K562 (cell line): ENCODE data around the gene ACACB. TPM values are rescaled to one million over a fixed set of nuclear protein-coding genes. Genes with fewer than 3 reads are reported as not detected.

Experiments
- ATAC-seq: fragments of 200-7000 bp; cut with Tn5 transposase; 3 replicates; pipeline ENCODE4 v1.9.1; 2020; ENCODE audit warnings: moderate library complexity
- BruUV-seq: library from RNA; stranded (reverse); fragments of 400-500 nt; replicated peaks from 2 replicates; lab custom pipeline; 2021; lab: Mats Ljungman, UMichigan
- CTCF ChIA-PET: fragments of 300-600 bp; formaldehyde crosslinking; extraction: SDS; loops from one replicate; lab custom pipeline; 2021; ENCODE audit warnings: low intra/inter-chr PET ratio; lab: Yijun Ruan, JAX
- POLR2A ChIA-PET: fragments of 300-600, 350-650 bp; sonication (Branson Sonifier 250); formaldehyde crosslinking; extraction: SDS; loops from one replicate; lab custom pipeline; 2021; ENCODE audit warnings: antibody characterized with exemption, inconsistent platforms; lab: Yijun Ruan, JAX
- DNase-seq, 4 experiments: peaks; one replicate each; pipeline versions ENCODE4 v3.0.0 to v3.0.0-alpha.2; 2011 to 2018; ENCODE audit warnings: low spot score in 3 of 4, mixed read lengths in 3 of 4; ENCODE audit errors: extremely low read depth in 1 of 4
- FAIRE-seq: peaks from 2 replicates; lab custom pipeline; 2011; peaks lifted over from hg19 to GRCh38; lab: Jason Lieb, UNC
- H2AFZ ChIP-seq: 2 replicates; pipeline ENCODE4 v1.6.0; 2011; ENCODE audit warnings: low read depth, low read length, control low read depth, inconsistent platforms
- H3K27ac ChIP-seq: fragments of 200-600 bp; 3 replicates; pipeline ENCODE4 v1.8.0; 2011; ENCODE audit warnings: low read depth, mild to moderate bottlenecking, control low read depth, inconsistent platforms, low read length, moderate library complexity, mixed read lengths; ENCODE audit errors: extremely low read depth
- H3K27me3 ChIP-seq, 2 experiments: fragments of 300-600 bp in 1 of 2; 2 replicates in 1 of 2; 3 replicates in 1 of 2; pipeline versions ENCODE4 v1.6.0 to v1.8.0; 2011; ENCODE audit warnings: inconsistent platforms in 2 of 2, low read length in 2 of 2, mild to moderate bottlenecking in 1 of 2, mixed read lengths in 1 of 2, moderate library complexity in 1 of 2; ENCODE audit not compliant: control insufficient read depth in 2 of 2, insufficient read depth in 2 of 2
- H3K36me3 ChIP-seq: fragments of 300-600 bp; 3 replicates; pipeline ENCODE4 v1.8.0; 2011; ENCODE audit warnings: mild to moderate bottlenecking, low read length, inconsistent platforms; ENCODE audit not compliant: control insufficient read depth, insufficient read depth
- H3K4me1 ChIP-seq, 2 experiments: fragments of 200-600 bp in 1 of 2; replicated peaks in 1 of 2; 2 replicates in 1 of 2; 3 replicates in 1 of 2; pipeline versions ENCODE4 v1.5.1 to v1.8.0; 2011; ENCODE audit warnings: inconsistent platforms in 2 of 2, low read length in 2 of 2, mild to moderate bottlenecking in 1 of 2, mixed read lengths in 1 of 2, moderate library complexity in 1 of 2; ENCODE audit not compliant: control insufficient read depth in 2 of 2, insufficient read depth in 2 of 2
- H3K4me2 ChIP-seq: 2 replicates; pipeline ENCODE4 v1.6.1; 2011; ENCODE audit warnings: low read length, control low read depth, inconsistent platforms, mixed read lengths; ENCODE audit not compliant: insufficient read depth
- H3K4me3 ChIP-seq: fragments of 200-600 bp; sonication (generic), shearing (Covaris generic); 2 replicates; pipeline ENCODE4 v1.5.1; 2016; ENCODE audit warnings: control low read depth, inconsistent platforms
- H3K79me2 ChIP-seq: fragments of 200-600 bp; 3 replicates; pipeline ENCODE4 v1.8.0; 2011; ENCODE audit warnings: low read length, inconsistent platforms; ENCODE audit not compliant: control insufficient read depth, insufficient read depth
- H3K9ac ChIP-seq, 2 experiments: 2 replicates each; pipeline versions ENCODE4 v1.6.0 to v1.6.1; 2011; ENCODE audit warnings: low read depth in 2 of 2, low read length in 2 of 2, control low read depth in 1 of 2, inconsistent platforms in 1 of 2, mild to moderate bottlenecking in 1 of 2, mixed read lengths in 1 of 2; ENCODE audit not compliant: insufficient read depth in 1 of 2
- H3K9me1 ChIP-seq: one replicate; pipeline ENCODE4 v1.6.0; 2011; ENCODE audit warnings: inconsistent platforms, mild to moderate bottlenecking, low read length, moderate library complexity; ENCODE audit not compliant: control insufficient read depth, insufficient read depth
- H3K9me3 ChIP-seq: replicated peaks from 2 replicates; pipeline ENCODE4 v1.5.1; 2011; ENCODE audit warnings: low read depth, low read length, inconsistent platforms; ENCODE audit not compliant: control insufficient read depth, insufficient read depth
- H4K20me1 ChIP-seq: replicated peaks from 2 replicates; pipeline ENCODE4 v1.6.1; 2011; ENCODE audit warnings: low read length, inconsistent platforms, mixed read lengths; ENCODE audit not compliant: control insufficient read depth, insufficient read depth
- ELF4 ChIP-seq: fragments of 450-650 bp; formaldehyde crosslinking; IDR thresholded peaks from 2 replicates; pipeline ENCODE4 v1.4.0; 2022; ENCODE audit warnings: missing genetic modification characterization
- ESRRA ChIP-seq: fragments of 450-650 bp; IDR thresholded peaks from 2 replicates; pipeline ENCODE4 v1.6.1; 2014; ENCODE audit warnings: low read depth, mild to moderate bottlenecking, moderate library complexity, borderline replicate concordance
- HNRNPK ChIP-seq: fragments of 200-400 bp; formaldehyde crosslinking; IDR thresholded peaks from one replicate; pipeline ENCODE4 v1.6.1; 2018; ENCODE audit warnings: mild to moderate bottlenecking, low read depth, low read length; ENCODE audit not compliant: poor library complexity, severe bottlenecking
- MAFF ChIP-seq: IDR thresholded peaks from 2 replicates; pipeline ENCODE4 v1.6.1; 2012; ENCODE audit warnings: low read length, improper control_type of control experiment
- MEIS2 ChIP-seq: fragments of 450-650 bp; IDR thresholded peaks from 2 replicates; pipeline ENCODE4 v1.6.1; 2014; ENCODE audit warnings: mild to moderate bottlenecking; ENCODE audit not compliant: partially characterized antibody
- NCOA4 ChIP-seq: fragments of 450-650 bp; IDR thresholded peaks from 2 replicates; pipeline ENCODE4 v1.6.1; 2018; ENCODE audit warnings: mild to moderate bottlenecking; ENCODE audit not compliant: partially characterized antibody
- OTX1 ChIP-seq: fragments of 450-650 bp; formaldehyde crosslinking; IDR thresholded peaks from 2 replicates; pipeline ENCODE4 v1.4.0; 2022; ENCODE audit warnings: mild to moderate bottlenecking
- PCBP2 ChIP-seq: fragments of 200-400 bp; formaldehyde crosslinking; IDR thresholded peaks from 2 replicates; pipeline ENCODE4 v1.6.1; 2018; ENCODE audit warnings: low read length, low read depth, mild to moderate bottlenecking, moderate library complexity; ENCODE audit not compliant: poor library complexity, severe bottlenecking
- WGBS: fragments of 100-300 bp; shearing (Covaris generic); methylation state at CpG from one replicate; pipeline ENCODE4 v1.1.6; 2016; ENCODE audit warnings: low coverage, mixed read lengths; ENCODE audit not compliant: insufficient coverage; ENCODE audit errors: missing lambda C conversion rate; 5-methylcytosine and 5-hydroxymethylcytosine counted together
- in situ Hi-C: fragments of 300-500 bp; cut with MboI; formaldehyde crosslinking; loops from 4 replicates; pipeline ENCODE4 v1.15.0; 2018; ENCODE audit warnings: inconsistent platforms, mixed read lengths
- intact Hi-C: fragments of 100-400 bp; cut with micrococcal nuclease; formaldehyde crosslinking; loops from 2 replicates; pipeline ENCODE4 v1.14.2; 2022
- polyA plus RNA-seq, 8 experiments: library from polyadenylated mRNA; depleted of rRNA in 4 of 8; stranded (reverse) in 5 of 8; unstranded in 3 of 8; fragments of >200 nt; fragmentation: Nextera tagmentation in 2 of 8; fragmentation: Illumina TruSeq in 1 of 8; extraction: Ambion mirVana in 2 of 8; extraction: Trizol in 1 of 8; gene quantifications; 2 replicates each; pipeline versions ENCODE4 v1.2.1 to v1.2.3, GENCODE V29; 2011 to 2014; ENCODE audit warnings: inconsistent platforms in 1 of 8, missing spikeins in 1 of 8
- total RNA-seq, 7 experiments: library from RNA; depleted of rRNA in 6 of 7; stranded (reverse); fragments of >200 nt in 6 of 7; fragmentation: Illumina TruSeq in 2 of 7; extraction: Trizol in 2 of 7; gene quantifications; 2 replicates each; pipeline versions ENCODE4 v1.2.1 to v1.2.3, GENCODE V29; 2011 to 2021; ENCODE audit warnings: low replicate concordance in 1 of 7
- TF ChIP-seq, protein P1 (sequence below): fragments of 450-650 bp; formaldehyde crosslinking; IDR thresholded peaks from 2 replicates; pipeline ENCODE4 v1.4.0; 2022; ENCODE audit warnings: missing genetic modification characterization
- TF ChIP-seq, protein P2 (sequence below): IDR thresholded peaks from 2 replicates; pipeline ENCODE4 v1.6.1; 2016; ENCODE audit warnings: missing genetic modification characterization, missing compliant biosample characterization

Gene ACACB
- total and polyA plus RNA-seq, 9 of the 15 experiments (the other 6 are each of a cell fraction or from before 2014, with no cell fraction given) = 0.10 to 2.5 (median 0.83) TPM

DNA sequence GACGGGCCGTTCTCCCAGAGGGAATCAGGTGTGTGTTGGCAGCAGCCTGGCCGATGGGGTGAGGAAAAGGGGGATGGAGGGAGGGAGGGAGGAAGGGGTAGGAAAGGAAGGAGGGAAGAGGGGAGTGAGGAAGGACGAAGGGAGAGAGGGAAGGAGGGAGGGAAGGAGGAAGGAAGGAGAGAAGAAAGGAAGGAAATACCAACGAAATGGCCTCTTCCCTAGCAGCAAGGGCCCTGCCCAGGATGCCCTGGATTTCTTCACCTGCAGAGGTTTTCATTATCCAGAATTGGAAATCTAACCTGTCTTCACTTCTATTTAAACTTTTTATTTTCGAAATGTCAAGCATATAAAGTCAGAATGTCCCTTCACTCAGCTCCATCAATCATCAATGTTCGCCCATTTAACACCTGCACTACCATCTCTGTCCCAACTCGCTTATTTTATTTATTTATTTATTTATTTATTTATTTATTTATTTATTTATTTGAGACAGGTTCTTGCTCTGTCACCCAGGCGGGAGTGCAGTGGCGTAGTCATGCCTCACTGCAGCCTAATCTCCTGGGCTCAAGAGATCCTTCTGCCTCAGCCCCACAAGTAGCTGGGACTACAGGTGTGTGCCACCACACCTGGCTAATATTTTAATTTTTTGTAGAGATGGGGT lies 70.7 kb downstream of the ACACB start:
- no TSS peak for BruUV-seq
- DNase-seq (no peak), FAIRE-seq (no peak)
- Histone ChIP-seq H3K27ac (no peak overlapping the region), H3K9ac (no peak overlapping the region), H3K36me3 (no peaks in the 10 kb centered on the region), H3K27me3 (peaks cover 12 to 55% of the 10 kb centered on the region in 2 experiments; a peak in 4 of 5 replicates), H3K9me1 (no peaks in the 10 kb centered on the region)
- TF ChIP-seq HNRNPK (peak; percentile 50), MEIS2 (no peak), PCBP2 (peak; percentile 69)
- TF ChIP-seq, all 486 proteins: peak for 2
- Histone ChIP-seq H3K4me3 (no peak overlapping the region), H4K20me1 (no peaks in the 10 kb centered on the region; the same call in 1 of the 2 replicates), H3K79me2 (no peaks in the 10 kb centered on the region), H3K4me1 (no peaks in the 10 kb centered on the region; a peak in 1 of 5 replicates), H3K9me3 (no peaks in the 10 kb centered on the region), H3K4me2 (no peak overlapping the region), H2AFZ (no peak overlapping the region)
- in situ Hi-C loops = no loop called here
- intact Hi-C loops = no loop called here
- CTCF ChIA-PET = no interaction called here
- no peak for ATAC-seq
- WGBS = 17% methylated on average over 8 of the region's 10 CpGs
- POLR2A ChIA-PET = no interaction called here

DNA sequence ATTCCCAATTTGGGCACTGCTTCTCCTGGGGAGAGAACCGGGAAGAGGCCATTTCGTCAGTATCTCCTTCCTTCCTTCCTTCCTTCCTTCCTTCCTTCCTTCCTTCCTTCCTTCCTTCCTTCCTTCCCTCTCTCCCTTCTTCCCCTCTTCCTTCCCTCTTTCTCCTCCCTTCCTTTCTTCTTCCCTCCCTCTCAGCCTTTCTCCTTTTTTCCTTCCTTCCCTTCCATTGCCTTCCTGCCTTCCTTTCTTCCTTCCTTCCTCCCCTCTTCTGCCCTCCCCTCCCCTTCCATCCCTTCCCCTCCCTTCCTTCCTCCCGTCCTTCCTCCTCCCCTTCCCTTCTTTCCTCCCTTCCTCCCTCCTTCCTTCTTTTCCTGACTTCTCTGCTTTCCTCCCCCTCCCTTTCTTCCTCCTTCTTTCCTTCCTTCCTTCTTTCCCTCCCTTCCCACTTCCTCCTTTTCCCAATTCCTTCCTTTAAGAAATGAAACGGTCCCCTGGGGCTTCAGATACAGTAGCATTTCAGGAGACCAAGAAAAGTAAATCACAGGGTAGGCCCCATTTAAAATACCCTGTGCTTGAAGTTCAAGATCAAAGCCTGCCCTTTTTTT lies 71.8 kb downstream of the ACACB start:
- POLR2A ChIA-PET = interaction anchor here (0.6 to 1.0 kb wide), 3 partner anchors 12 to 29 kb away, joined by 3 read pairs; no protein-coding TSS in a partner anchor
- CTCF ChIA-PET = no interaction called here
- no TSS peak for BruUV-seq
- TF ChIP-seq OTX1 (CRISPR knock-in tag) = 0 out of 2 replicates have a peak, but pooled peaks have one; percentile 31
- TF ChIP-seq ELF4 (CRISPR knock-in tag) = 0 out of 2 replicates have a peak, but pooled peaks have one; percentile 41
- no peak for TF ChIP-seq MAFF
- no peak for TF ChIP-seq ESRRA
- peak; percentile 20 for TF ChIP-seq NCOA4
- TF ChIP-seq, protein P1, sequence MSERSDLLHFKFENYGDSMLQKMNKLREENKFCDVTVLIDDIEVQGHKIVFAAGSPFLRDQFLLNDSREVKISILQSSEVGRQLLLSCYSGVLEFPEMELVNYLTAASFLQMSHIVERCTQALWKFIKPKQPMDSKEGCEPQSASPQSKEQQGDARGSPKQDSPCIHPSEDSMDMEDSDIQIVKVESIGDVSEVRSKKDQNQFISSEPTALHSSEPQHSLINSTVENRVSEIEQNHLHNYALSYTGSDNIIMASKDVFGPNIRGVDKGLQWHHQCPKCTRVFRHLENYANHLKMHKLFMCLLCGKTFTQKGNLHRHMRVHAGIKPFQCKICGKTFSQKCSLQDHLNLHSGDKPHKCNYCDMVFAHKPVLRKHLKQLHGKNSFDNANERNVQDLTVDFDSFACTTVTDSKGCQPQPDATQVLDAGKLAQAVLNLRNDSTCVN (CRISPR knock-in tag) = peak; percentile 69; the same call in 1 of the 2 replicates
- TF ChIP-seq, protein P2, sequence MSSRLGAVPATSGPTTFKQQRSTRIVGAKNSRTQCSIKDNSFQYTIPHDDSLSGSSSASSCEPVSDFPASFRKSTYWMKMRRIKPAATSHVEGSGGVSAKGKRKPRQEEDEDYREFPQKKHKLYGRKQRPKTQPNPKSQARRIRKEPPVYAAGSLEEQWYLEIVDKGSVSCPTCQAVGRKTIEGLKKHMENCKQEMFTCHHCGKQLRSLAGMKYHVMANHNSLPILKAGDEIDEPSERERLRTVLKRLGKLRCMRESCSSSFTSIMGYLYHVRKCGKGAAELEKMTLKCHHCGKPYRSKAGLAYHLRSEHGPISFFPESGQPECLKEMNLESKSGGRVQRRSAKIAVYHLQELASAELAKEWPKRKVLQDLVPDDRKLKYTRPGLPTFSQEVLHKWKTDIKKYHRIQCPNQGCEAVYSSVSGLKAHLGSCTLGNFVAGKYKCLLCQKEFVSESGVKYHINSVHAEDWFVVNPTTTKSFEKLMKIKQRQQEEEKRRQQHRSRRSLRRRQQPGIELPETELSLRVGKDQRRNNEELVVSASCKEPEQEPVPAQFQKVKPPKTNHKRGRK = peak; percentile 92

More for the DNA sequence above, 71.8 kb downstream of the ACACB start:
- H3K4me3 ChIP-seq = no peak overlapping the region
- FAIRE-seq (no peak), DNase-seq (no peak), ATAC-seq (no peak)
- in situ Hi-C loops (no loop called here), intact Hi-C loops (no loop called here)
- no peaks in the 10 kb centered on the region for H3K9me1 ChIP-seq
- no peak overlapping the region for H2AFZ ChIP-seq
- H3K36me3 ChIP-seq = no peaks in the 10 kb centered on the region
- no peak overlapping the region for H3K27ac ChIP-seq
- 6% methylated on average over 3 of the region's 4 CpGs for WGBS
- H3K9ac ChIP-seq = no peak overlapping the region; a peak in 1 of 4 replicates
- no peaks in the 10 kb centered on the region for H3K79me2 ChIP-seq
- no peak overlapping the region for H3K4me2 ChIP-seq
- H4K20me1 ChIP-seq = no peaks in the 10 kb centered on the region; the same call in 1 of the 2 replicates
- peaks cover 13 to 66% of the 10 kb centered on the region in 2 experiments; a peak in 4 of 5 replicates for H3K27me3 ChIP-seq
- H3K9me3 ChIP-seq = no peaks in the 10 kb centered on the region
- no peaks in the 10 kb centered on the region; a peak in 1 of 5 replicates for H3K4me1 ChIP-seq
